Duodenal mucosa (tissue), 2 donors: ENCODE results near the gene GON4L.
"Not testable (repeated sequence)": the region's sequence is repeated elsewhere in the genome, so short reads cannot be mapped to it uniquely, and the experiment has no call there.

Experiments used
- H3K27ac ChIP-seq: one replicate; pipeline ENCODE4 v1.7.0; 2013; ENCODE audit warnings: low read depth, low read length
- H3K27me3 ChIP-seq, 2 donors: one replicate each; pipeline ENCODE4 v1.7.0; 2013; ENCODE audit warnings: low read length in 2 of 2, control low read depth in 1 of 2; ENCODE audit not compliant: insufficient read depth in 2 of 2, control insufficient read depth in 1 of 2
- H3K36me3 ChIP-seq, 2 donors: one replicate each; pipeline ENCODE4 v1.7.0; 2013; ENCODE audit warnings: low read length in 2 of 2, control low read depth in 1 of 2; ENCODE audit not compliant: insufficient read depth in 2 of 2, control insufficient read depth in 1 of 2
- H3K4me1 ChIP-seq, 2 donors: one replicate each; pipeline ENCODE4 v1.7.0; 2013; ENCODE audit warnings: low read length in 2 of 2, control low read depth in 1 of 2; ENCODE audit not compliant: insufficient read depth in 2 of 2, control insufficient read depth in 1 of 2
- H3K4me3 ChIP-seq, 2 donors: one replicate each; pipeline ENCODE4 v1.7.0; 2013; ENCODE audit warnings: low read length in 2 of 2, low read depth in 1 of 2
- H3K9ac ChIP-seq, 2 donors: one replicate each; pipeline ENCODE4 v1.7.0; 2013; ENCODE audit warnings: low read length in 2 of 2, low read depth in 1 of 2
- H3K9me3 ChIP-seq, 2 donors: one replicate each; pipeline ENCODE4 v1.7.0; 2013; ENCODE audit warnings: low read length in 2 of 2, control low read depth in 1 of 2; ENCODE audit not compliant: control insufficient read depth in 1 of 2

GON4L gene

GRCh38 chr1:155793213-155793612, 63.8 kb downstream of the GON4L start:
- peaks cover 13 to 23% of the 10 kb centered on the region in 2 donors for H3K36me3 ChIP-seq
- H3K9me3 ChIP-seq: no peaks in the 10 kb centered on the region
- H3K27ac ChIP-seq: no peak overlapping the region
- H3K4me3 ChIP-seq: no peak overlapping the region
- H3K27me3 ChIP-seq: no peaks in the 10 kb centered on the region
- H3K9ac ChIP-seq: no peak overlapping the region
- H3K4me1 ChIP-seq: no peaks in the 10 kb centered on the region

GRCh38 chr1:155777582-155777981, 79.4 kb downstream of the GON4L start:
- Histone ChIP-seq H3K27me3 (no peaks in the 10 kb centered on the region), H3K36me3 (peaks cover 9 to 50% of the 10 kb centered on the region in 2 donors), H3K4me3 (no peak overlapping the region), H3K9me3 (no peaks in the 10 kb centered on the region), H3K9ac (no peak overlapping the region), H3K27ac (no peak overlapping the region), H3K4me1 (no peaks in the 10 kb centered on the region)

- no peaks in the 10 kb centered on the region for H3K4me1 ChIP-seq
- H3K4me3 ChIP-seq: no peak overlapping the region
- no peak overlapping the region for H3K27ac ChIP-seq
- H3K27me3 ChIP-seq: no peaks in the 10 kb centered on the region
- H3K9me3 ChIP-seq: no peaks in the 10 kb centered on the region
- H3K9ac ChIP-seq: no peak overlapping the region
- peaks cover 10 to 54% of the 10 kb centered on the region in 2 donors for H3K36me3 ChIP-seq
Observed at GRCh38 chr1:155776414-155776813, 80.6 kb downstream of the GON4L start.

DNA sequence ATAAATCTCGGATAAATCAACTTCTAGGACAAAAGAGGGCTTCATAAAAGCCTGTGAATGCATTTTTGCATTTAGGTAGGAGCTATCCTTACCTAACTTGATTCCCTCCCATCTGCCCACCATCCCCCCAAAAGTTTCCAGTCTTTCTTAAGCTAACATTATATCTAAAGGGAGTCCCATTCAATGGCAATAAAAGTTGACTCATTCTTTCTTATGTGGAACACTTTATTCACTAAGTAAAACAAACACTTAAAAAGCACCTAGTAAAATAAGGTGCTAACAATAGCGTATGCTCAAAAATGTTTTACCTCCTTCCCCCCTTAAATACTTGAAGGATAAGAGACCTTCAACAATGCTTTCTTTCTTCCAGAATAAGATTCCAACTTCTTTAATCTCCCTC, 83.8 kb downstream of the GON4L start:
- H3K27ac ChIP-seq: no peak overlapping the region
- H3K9me3 ChIP-seq: no peaks in the 10 kb centered on the region
- H3K9ac ChIP-seq: no peak overlapping the region
- no peaks in the 10 kb centered on the region for H3K4me1 ChIP-seq
- peaks cover 23 to 77% of the 10 kb centered on the region in 2 donors for H3K36me3 ChIP-seq
- no peak overlapping the region for H3K4me3 ChIP-seq
- H3K27me3 ChIP-seq: no peaks in the 10 kb centered on the region

DNA sequence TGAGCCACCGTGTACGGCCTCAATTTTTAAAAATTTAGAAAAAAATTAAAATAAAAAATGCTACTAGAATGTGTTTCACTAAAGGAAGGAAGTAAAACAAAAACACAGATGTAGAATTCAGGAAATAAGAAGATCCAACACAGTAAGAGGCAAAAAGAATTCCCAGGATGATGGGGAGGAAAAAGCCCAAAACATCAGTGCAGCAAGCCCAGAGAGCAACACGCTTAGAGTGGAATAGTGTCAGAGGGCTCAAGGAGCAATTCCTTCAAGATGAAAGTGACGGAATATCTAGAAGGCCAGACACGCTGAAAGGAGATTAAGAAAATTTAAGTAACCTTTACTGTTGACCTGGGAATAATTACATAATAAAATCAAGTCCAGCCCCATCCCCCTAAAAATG, 87.8 kb downstream of the GON4L start:
- no peaks in the 10 kb centered on the region for H3K9me3 ChIP-seq
- H3K27ac ChIP-seq: no peak overlapping the region
- H3K4me3 ChIP-seq: no peak overlapping the region
- no peaks in the 10 kb centered on the region for H3K27me3 ChIP-seq
- H3K9ac ChIP-seq: no peak overlapping the region
- peaks cover 20 to 75% of the 10 kb centered on the region in 2 donors for H3K36me3 ChIP-seq
- H3K4me1 ChIP-seq: no peaks in the 10 kb centered on the region

DNA sequence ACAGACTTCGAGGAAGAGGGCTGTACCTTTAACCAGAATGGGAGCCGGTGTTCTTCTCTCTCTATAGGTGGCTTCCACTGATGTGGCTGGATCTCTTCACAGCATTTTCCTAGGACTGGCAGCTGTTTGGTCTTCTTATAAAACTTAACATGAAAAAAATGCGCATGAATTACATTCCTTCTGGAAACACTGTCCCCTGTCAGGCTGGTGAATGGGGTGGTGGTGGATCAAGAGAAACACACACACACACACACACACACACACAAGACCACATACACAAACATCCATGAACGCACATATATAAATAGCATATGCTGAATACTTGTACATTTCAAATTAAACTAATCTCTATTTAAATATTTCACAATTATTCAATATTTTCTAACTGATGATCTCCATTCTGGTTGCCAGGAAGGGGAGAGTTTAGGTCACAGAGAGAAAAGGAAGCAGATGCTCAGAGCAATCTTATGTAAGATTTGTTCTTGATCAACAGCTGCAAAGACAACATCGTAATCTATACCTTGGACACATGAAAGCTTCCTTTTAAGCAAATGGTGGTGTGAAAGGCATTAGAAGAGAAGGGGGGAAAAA, 89.5 kb downstream of the GON4L start:
- H3K9me3 ChIP-seq, H3K9ac ChIP-seq, H3K4me3 ChIP-seq, H3K27ac ChIP-seq, H3K27me3 ChIP-seq, H3K4me1 ChIP-seq: not testable (repeated sequence)
- peaks cover 25 to 73% of the 10 kb centered on the region in 2 donors for H3K36me3 ChIP-seq

DNA sequence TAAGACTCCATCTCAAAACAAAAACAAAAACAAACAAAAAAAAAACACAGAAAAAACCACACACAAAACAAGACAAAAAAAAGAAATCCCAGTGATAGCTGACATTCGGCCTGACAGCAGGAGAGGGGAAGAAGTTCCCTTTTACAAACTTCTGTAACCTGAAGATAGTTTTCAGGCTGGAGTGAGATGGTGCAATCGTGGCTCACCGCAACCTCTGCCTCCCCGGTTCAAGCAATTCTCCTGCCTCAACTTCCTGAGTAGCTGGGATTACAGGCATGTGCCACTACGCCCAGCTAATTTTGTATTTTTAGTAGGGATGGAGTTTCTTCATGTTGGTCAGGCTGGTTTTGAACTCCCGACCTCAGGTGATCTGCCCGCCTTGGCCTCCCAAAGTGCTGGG, 93.0 kb downstream of the GON4L start:
- not testable (repeated sequence) for H3K4me3 ChIP-seq, H3K27me3 ChIP-seq, H3K9me3 ChIP-seq, H3K27ac ChIP-seq, H3K9ac ChIP-seq, H3K4me1 ChIP-seq
- H3K36me3 ChIP-seq: peaks cover 29 to 70% of the 10 kb centered on the region in 2 donors

GRCh38 chr1:155763090-155763815, 93.8 kb downstream of the GON4L start:
- H3K9ac ChIP-seq, H3K4me1 ChIP-seq, H3K4me3 ChIP-seq, H3K27me3 ChIP-seq, H3K27ac ChIP-seq, H3K9me3 ChIP-seq: not testable (repeated sequence)
- H3K36me3 ChIP-seq: peaks cover 29 to 71% of the 10 kb centered on the region in 2 donors

DNA sequence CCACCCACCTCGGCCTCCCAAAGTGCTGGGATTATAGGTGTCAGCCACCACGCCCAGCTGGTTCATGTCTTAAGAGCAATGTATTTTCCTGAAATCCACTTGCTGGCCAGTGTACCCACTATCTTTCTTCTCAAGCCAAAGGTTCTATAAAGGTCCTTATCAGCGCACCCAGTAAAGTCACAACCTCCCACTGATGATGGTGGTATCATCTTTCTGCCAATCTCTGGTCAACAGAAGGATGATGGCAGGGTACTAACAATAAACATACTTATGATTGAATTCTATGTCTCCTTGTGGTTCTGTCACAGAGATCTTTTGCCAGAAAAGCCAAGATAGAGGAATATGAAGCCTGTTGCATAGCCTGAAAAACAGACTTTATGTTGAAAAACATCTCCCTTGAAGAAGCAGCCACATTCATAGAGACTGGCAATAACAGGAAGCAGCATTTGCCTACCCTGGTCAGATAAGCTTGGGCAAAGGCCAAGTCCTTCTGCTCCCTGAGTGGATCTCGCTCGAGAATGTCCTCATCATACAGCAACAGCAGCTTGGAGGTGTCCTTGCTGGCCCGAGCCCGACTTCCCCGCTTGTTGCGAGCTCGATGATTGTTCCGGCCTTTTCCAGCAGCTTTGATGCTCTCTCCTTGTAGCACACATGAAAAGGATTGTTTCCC, 95.1 kb downstream of the GON4L start:
- Histone ChIP-seq H3K27me3 (no peaks in the 10 kb centered on the region), H3K4me1 (no peaks in the 10 kb centered on the region), H3K4me3 (no peak overlapping the region), H3K36me3 (peaks cover 25 to 69% of the 10 kb centered on the region in 2 donors), H3K27ac (no peak overlapping the region), H3K9ac (no peak overlapping the region), H3K9me3 (no peaks in the 10 kb centered on the region)

GRCh38 chr1:155760751-155761475, 96.1 kb downstream of the GON4L start:
- Histone ChIP-seq H3K4me3 (no peak overlapping the region), H3K9ac (no peak overlapping the region), H3K9me3 (no peaks in the 10 kb centered on the region), H3K4me1 (no peaks in the 10 kb centered on the region), H3K27ac (no peak overlapping the region), H3K36me3 (peaks cover 24 to 69% of the 10 kb centered on the region in 2 donors), H3K27me3 (no peaks in the 10 kb centered on the region)
